Anterior cingulate cortex (tissue), 58 donors: ENCODE results near the gene PACS2.
A peak's percentile ranks its signal among the peaks of the same experiment; 100 is the strongest.

Experiments used
- DNase-seq, 58 donors: peaks; one replicate each; lab custom pipeline; 2025; lab: John Stamatoyannopoulos, UW

Gene PACS2

DNA sequence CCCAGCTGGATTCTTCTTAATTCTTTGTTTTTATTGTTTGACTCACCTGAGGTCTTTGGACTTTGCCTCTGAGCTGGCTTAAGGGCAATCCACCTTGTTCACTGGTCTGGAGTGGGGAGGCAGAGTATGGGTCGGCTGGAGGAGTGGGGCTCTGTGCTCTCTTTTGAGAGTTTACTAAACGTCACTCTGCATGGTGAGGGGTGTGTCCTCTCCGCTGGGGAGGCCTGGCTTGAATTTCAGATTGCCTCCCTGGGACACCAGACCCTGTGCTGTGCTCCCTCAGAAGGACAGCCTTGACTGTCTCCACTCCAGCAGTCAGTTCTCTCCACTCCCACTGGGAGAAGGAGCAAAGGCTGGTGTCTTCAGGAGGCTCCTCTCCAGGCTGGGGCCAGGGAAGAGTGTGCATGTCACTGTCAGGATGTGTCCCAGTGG lies 103.2 kb downstream of the PACS2 start:
- no peak for DNase-seq

DNA sequence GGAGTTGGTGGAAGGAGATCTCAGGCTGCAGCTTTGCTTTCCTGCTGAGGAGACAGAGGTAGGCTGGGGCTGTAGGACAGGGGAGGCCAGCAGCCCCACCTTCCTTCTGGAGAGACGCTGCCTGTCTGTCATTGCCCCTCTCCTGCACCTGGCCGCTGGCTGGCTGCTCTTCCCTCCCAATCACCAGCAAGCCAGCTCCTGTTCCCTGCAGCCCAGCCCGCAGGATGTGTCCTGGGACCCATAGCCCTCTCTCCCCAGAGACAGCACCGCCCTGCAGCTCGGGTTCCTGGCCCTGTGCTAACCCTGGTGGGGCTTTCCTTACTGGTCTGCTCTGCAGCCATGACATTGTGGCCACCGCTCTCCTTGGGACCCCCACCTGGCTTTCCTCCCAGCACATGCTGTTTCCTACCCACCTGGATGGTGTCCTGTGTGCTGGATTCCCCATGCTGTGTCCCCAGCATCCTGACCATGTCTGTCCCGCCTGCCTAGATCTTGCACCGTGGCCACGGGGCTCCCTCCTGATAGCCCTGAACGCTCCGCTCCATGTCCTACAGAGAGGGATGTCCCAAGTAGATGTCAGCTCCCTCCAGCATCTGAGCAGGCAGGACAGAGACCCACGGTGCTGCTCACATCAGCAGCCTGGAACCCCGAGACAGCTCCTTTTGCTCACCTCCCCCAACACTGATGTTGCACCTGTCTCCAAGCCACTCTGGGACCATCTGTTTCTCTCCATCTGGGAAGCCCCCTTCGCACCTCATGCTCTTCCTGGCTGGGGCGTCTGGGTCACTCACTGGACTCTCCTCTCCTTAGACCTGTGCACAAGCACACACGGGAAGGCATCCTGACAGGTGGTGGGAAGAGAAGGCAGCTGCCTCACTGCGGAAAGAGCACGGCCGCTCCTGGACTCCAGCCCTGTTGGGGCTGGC lies 104.0 kb downstream of the PACS2 start:
- no peak for DNase-seq

DNA sequence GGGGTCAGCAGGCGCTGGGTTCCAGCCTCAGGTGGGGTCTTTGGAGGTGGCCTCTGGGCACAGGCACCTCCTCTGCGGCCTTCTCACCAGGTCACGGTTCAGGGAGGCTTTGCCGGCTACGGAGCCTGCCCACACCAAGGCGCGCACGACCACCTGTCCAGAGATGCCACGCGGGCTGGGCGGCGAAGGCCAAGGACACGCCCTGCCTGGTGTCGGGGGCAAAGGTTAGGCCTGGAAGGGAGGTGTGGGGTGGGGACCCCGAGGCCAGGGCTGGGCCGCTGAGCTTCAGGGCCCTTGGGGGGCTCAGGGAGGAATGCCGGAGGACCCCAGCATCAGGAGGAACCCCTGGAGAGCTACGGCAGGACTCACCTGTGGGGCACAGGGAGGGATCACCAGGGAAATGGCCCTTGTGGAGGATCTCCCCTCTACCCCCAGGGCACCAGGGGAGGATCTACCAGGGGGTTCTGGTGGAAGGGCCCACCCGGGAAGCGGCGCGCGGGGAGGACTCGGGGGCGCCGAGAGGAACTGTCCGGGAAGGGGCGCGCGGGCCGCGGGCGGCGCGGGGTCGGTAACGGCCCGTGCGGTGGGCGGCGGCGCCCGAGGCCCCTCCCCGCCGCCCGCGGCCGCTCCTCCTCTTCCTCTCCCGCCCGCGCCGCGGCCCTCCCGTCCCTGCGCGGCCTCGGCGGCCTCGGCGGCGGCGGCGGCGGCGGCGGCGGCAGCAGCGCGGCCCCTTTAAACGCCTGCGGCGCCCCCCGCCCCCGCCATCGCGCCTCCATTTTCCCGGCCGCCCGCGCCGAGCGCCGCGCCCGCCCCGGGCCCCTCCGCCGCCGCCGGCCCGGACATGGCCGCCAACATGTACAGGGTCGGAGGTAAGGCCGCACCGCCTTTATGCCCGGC lies 104.9 kb downstream of the PACS2 start, which contains the start of gene MTA1:
Gene MTA1, plus strand, starts transcription at position 633 of the 897 bp plus-strand sequence. Its CDS starts 209 bp downstream, at position 842.
- peak in 2 of 58 donors; percentile 17 to 40 for DNase-seq

DNA sequence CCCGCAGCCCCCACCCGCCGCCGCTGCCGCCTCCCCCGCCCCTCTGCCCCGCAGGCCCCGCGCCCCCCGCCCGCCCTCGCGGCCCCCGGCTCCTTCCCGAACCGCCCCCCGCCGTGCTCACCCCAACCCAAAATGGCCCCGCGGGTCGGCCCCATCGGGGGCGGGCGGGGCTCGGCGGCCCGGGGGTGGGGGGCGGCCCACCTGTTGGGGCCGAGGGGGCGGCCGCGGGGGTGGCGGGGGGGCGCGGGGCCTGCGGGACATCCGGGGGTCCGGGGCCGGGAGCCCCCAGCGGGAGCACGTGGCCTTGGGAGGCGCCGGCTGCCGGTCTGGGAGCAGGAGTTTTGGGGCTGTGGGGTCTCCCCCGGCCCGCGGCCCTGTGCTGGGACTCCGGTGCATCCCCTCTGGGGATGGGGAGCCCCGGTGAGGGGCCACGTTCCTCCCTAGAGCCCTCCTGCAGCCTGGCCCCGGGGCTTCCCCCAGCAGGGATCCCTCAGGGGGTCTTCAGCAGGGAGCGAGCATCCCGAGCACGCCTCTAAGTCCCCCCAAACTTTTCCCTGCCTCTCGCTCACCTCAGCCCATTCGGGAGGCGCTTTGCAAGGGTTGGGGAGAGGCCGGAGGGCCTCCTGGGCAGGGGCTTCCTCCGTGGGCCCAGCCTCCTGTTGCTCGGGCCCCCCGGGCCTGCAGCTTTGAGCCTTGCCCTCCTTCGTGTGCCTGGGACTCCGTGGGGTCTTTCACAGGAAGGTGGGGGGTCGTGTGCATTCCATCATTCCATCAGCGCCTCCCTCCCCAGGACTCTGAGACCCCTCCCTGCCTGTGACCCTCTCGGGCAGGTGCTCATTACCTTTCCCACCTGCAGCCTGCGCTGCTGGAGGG lies 105.8 kb downstream of the PACS2 start:
- no peak for DNase-seq

DNA sequence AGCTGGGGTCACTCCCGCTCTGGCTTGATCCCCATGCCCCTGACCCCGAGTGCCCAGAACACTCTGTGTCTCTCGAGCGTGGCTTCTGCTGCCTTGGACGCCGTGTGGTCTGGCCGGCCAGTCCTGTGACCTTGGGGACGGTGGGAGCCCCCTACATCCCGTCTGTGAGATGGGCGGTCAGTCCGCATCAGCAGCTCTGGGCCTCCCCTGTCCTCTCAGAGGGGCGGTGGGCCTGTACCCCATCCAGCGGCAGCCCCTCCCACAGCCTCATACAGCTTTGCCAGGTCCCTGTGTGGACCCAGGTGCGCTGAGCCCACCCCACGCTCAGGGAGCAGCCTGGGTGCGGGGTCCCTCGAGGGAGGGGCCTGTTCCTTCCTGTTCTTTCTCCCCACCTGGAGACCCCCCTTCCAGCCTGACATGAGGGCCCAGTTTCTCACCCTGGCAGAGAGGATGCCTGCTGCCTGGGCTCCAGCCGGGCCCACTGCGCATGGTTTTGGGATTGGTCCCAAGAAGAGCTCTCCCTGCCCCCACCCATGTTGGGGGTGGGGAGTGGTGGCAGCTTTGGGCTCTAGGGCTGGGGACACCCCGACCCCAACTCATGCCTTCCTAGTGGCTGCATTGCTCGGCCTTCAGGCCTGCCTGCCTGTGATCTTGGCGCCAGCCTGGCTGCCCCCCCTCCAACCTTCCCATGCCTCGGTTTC lies 106.6 kb downstream of the PACS2 start:
- no peak for DNase-seq

DNA sequence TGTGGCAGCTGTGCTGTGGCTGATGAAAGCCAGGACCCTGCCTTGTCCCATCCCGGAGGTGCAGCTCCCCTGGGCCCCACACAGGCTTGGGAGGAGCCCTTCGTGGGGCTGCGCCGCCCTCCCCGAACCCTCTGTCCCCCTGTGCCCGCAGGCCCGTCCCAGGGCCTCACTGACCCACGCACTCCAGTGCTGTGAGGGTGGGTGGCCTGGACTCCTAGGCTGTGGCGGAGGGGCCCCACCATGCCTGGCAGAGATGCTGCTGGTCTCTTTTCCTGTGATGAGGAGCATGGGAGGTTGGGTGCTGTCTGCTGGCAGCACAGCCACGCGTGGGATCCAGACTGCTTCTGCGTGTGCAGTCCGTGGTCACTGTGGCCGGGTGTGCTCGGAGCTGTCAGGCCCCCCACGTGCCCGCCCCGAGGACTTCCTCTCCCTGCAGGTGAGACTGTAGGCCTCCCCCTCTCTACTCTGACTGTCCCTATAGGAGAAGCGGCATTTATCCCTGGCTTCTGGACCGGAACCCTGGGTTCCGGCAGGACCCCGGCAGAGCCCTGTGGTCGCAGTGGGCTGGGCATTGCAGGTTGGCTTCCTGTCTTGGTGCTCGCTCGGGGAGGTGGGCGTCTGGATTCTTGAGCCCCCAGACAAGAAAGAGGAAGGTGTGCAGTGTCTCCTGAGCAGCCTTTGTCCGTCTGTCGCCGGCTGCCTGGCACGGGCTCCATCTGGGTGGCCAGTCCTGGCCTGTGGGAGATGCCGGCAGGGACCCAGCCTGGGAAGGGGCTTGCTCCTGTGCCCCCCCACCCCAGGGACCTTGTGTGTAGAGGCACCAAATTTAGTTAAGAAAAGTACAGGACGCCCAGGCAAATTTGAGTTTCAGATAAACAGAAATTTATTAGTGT lies 107.4 kb downstream of the PACS2 start:
- DNase-seq: no peak

DNA sequence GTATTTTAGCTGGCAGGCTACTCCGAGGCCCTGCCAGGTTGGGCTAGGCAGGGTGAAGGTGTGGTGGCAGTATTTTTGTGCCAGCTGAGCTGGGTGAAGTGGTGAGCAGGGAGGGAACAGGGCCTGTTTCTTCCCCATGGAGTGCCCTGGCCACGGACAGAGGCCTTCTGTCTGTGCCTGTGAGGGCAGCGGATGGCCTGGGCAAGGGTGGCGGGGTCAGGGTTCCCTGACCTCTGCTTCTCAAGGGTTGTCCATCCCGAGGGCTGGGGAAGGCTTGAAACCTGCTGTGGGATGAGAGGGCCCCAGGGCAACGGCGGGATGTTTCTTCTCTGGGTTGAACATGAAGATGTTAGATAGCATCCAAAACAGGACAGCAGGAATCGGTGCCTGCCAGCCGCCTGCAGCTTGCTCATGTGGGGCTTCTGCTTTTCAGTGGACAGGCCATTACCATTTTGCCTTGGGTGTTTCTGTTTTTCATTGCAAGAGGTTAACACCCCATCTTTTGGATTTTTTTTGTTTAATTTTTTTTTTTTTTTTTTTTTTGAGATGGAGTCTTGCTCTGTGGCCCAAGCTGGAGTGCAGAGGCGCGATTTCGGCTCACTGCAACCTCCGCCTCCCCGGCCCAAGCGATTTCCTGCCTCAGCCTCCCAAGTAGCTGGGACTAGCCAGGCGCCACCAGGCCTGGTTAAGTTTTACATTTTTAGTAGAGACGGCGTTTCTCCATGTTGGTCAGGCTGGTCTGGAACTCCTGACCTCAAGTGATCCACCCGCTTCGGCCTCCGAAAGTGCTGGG lies 108.3 kb downstream of the PACS2 start:
- no peak for DNase-seq

DNA sequence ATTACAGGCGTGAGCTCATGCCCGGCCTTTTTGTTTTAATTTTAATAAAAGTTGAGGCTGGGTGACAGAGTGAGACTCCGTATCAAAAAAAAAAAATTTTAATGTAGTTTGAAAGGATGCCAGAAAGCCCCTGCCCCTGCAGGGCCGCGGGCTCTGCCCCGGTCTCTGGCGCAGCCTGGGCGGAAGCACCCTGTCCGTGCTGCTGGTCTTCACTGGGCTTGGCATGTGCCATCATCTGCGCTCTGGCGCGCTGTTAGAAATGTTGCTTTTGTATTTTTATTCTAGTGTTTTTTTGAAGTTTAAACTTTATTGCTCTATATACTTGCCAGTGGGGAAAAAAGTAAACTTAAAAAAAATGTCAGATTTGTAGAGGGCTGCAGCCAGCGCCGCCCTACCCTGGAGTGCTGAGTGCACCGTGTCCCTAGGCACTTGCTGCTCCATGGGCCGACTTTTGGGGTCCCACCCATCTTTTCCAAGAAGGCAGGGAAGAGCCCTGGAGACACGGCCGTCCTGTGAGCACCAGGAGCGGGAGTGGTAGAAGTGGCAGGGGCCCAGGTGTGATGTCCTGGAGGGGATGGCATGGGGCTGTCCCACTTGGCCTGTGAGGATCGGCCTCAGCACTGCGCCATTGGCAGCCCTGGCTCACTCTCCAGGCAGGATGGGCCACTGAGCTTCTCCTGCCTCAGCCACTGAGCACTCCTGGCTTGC lies 109.1 kb downstream of the PACS2 start:
- DNase-seq: no peak

DNA sequence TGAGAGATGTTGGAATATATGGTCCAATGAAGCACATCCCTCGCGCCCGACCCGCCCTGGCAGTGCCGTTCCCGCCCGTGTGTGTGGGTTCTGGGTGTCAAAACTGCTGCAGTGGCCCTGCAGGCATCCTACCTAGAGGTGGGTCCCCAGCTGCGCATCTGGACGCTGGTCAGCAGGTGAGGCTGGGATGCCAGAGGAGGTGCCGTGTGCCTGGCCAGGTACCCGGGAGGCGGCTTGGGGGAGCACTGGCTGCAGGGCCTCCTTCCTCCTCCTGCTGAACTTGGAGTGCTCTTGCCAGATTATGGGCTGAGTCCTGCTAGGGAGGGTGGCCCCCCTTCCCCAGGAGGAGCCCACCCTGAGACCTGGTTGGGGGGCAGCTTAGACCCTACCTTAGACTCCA lies 110.3 kb downstream of the PACS2 start:
- DNase-seq: no peak

DNA sequence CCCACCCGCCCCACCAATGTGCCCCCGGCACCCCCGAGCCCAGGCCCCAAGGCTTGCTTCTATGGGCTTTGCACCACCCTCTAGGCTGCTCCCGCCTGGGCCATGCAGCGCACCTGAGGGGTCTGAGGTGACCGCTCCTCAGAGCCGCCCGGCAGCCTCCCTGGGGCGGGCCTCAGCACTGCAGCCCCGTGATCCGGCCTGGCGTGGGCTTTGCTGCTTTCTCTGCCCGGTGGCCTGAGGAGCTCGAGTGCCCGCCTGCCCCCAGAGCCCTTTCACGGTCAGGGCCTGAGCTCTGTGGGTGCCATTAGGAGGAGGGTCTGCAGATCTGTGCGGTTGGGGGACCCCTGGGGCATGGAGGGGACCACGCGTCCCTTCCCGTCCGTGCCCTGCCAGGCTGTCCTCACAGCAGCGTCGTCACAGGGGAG lies 111.3 kb downstream of the PACS2 start:
- no peak for DNase-seq

DNA sequence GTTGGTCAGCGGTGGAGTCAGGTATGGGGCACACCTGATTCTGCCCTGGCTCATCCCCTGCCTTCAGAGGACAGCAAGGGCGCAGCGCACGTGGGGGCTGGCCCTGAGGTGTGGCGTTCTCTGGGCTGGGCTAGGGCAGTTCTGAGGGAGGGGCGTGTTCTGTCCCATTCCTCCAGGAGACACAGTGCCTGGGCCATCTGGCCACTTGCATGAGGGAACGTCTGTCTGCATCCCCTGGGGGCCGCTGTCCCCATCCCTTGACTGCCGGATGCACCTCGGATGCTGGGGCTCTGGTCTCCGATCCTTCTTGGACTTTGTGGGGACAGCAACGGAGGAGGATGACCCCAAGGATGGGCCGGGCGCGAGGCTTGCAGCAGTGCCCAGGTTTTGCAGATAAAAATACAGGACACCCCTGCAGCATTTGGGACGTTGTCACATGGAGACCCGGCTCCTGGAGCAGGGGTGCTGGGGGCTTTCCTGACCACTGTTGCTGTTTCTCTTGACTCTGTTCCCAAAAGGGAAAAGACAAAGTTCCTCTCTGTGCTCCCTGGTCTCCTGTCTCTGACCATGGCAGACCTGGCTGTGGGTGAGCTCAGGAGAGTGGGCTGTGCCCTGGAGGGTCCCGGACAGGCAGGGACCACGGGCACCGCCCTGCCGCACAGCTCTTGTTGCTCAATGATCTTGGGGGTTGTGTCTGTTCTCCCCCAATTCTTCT lies 112.0 kb downstream of the PACS2 start:
- DNase-seq: no peak

DNA sequence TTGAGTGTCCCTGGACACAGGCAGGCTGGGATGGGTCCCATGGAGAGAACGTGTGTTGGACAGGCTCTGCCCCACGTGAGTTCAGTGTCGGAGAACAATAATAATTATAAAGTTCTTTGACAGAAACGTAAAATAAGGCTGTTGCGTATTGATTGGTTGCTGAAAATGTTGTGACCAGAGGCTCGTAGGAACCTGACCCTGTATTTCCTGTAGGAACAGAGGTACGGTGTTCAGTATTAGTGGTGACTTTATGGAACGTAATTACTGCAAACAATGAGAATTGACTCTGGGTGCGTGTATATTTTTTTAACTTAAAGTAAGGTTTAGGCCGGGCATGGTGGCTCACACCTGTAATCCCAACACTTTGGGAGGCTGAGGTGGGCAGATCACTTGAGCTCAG lies 112.9 kb downstream of the PACS2 start:
- no peak for DNase-seq

DNA sequence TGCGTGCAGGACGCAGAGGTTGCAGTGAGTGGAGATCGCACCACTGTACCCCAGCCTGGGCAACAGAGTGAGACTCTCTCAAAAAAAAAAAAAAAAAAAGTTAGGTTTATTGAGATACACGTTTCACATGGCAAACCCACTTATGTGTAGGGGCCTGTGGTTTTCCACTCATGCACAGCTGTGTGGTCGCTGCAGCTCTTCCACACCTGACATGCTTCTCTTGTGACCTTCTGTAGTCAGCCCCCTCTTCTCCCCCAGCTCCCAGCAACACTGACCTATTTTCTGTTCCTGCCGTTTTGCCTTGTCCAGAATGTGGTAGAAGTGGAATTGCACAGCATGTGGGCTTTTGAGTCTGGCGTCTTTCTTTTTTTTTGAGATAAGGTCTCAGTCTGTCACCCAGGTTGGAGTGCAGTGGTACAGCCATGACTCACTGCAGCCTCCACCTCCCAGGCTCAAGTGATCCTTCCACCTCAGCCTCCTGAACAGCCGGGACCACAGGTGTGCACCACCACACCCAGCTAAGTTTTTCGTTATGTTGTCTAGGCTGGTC lies 113.5 kb downstream of the PACS2 start:
- DNase-seq: no peak

DNA sequence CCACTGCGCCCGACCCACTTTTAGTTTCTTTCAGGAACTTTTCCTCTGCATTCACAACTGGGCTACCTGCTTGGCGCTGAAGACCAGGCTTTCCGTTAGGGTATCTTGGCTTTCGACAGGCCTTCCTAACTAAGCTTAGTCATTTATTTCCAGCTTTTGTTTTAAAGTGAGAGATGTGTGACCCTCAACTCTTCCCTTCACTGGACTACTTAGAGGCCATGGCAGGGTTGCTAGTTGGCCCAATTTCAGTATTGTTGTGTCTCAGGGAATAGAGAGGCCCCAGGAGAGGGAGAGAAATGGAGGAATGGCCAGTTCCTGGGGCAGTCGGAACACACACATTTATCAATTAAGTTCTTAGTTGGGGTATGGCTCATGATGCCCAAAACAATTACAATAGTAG lies 115.5 kb downstream of the PACS2 start:
- no peak for DNase-seq

DNA sequence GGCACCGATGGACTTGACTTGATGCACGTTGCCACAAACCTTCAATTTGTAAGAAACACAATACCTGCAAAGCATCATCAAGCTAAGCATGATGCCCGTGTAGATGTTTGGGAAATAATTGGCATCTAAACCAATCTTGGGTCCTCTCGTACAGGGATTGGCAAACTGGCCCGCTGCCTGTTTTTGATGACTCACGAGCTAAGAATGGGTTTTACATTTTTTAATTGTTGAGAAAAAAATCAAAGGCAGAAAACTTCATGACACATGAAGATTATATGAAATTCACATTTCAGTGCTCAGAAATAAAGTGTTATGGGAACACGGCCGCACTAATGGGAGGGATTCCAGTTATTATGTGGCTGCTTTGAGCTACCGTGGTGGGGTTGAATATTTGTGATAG lies 116.0 kb downstream of the PACS2 start:
- DNase-seq: peak in 3 of 58 donors; percentile 25 to 34 (median 33)

DNA sequence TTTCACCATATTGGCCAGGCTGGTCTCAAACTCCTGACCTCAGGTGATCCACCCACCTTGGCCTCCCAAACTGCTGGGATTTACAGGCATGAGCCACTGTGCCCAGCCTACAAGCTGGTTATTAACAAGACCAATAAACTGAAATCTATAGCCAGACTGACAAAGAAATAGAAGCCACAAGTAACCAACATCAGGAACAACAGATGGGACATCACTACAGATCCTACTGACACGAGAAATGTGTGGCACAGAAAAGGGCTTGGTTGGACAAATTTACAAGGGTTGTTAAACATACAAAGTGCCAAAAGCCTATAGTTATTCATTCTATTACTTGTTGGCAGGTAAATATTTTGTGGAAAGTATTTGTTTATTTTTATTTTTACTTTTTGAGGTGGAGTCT lies 116.7 kb downstream of the PACS2 start:
- DNase-seq: no peak
